Measurements from ENCODE around the gene CLDN9.
A peak's percentile ranks its signal among the peaks of the same experiment; 100 is the strongest.

Gene CLDN9

DNA sequence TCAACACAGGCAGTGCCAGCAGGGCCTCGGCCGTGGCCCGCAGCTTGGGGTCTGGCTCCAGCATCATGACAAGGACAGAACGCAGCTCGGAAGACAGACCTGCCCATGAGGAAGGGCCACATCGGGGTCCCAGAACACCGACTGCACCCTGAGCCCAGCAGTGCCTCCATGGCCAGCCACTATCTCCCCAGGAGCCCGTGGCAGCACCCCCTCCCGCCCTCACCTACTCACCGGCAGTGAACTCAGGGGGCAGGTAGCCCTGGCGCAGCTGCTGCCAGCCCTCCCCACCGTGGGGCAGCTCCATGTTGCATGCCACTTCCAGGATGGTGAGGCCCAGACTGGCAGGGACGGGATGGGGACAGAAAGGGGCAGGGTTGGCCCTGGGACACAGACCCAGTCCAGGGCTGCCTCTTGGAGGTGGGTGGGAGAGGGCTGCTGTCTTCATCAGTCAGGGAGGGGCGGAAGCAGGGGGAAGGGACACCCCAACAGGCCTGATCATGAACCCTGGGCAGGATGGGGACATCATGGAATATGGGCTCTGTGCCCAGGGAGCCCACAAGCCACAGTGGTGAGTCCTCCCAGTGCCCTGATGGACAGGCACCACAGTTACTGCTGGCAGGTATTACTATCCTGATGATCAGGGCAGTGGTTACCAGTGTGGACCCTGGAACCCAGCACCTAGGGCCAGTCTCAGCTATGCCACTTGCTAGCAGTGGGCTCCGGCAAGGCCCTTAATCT is 38.2 kb upstream of the CLDN9 start:
- no peak for DNase-seq (ENCODE audit: low read depth)

DNA sequence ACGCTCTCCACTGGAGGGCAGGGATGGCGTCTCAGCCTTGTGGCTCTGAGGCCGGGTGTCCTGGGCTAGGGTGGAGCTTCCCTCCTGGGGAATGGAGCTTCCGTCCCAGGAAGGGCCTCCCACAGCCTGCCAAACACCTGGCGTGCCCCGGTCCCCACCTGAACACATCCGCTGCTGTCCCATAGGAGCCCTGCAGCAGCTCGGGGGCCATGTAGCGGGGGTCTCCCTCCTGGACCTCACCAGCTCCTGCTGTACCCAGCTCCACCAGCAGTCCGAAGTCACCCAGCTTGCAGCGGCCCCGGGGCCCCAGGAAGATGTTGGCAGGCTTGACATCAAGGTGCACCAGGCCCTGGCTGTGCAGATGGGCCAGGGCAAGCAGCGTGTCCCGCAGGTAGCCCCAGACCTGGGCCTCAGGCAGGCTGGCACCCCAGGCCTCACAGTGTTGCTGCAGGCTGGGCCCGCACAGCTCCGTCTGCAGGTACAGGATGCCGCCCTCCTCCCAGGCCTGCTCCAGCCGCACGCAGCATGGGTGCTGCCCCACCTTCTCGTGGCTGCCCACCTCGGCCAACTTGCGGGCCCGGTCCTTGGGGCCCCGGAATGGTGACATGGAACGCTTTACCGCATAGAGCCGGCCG is 37.4 kb upstream of the CLDN9 start:
- DNase-seq (ENCODE audit: low read depth): no peak

DNA sequence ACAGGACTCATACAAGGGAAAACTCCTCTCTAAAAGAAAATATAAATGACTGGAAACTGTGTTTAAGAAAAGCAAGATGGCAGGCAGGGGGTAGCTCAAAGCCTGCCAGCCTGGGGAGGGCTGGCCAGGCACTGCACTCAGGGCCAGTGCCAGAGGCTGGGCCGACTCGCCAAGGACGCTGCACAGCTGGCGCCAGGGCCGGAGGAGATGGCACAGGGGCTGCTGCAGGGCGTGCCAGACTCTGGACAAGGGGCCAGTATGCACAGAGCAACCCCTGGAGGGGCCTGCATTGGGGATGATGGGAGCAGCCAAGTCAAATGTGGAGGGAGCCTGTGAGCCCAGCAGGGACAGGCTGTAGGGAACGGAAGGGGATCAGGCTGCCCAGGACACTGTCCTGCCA is 36.5 kb upstream of the CLDN9 start:
- DNase-seq (ENCODE audit: low read depth): no peak

- DNase-seq (ENCODE audit: low read depth): no peak
These were observed 36.0 kb upstream of the CLDN9 start for GRCh38 chr16:2976673-2977072.

DNA sequence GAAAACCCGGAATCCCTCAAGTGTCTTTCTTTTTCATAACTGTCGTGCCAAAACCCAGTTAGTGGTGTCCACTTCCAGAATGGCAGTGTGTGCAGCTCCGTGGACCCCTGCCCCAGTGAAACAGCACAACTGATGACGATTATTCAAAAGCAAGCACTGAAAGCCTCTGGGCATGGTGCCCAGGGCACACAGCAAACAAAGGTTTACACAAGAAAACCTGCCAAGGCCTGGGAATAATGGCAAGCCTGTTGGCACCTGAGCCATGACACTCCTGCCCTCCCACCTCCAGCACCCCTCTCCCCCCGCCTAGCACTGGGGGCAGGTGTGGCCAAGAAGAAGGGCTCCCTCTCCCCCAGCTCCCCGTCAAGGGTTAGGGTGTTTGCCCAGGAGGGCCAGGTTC is 35.3 kb upstream of the CLDN9 start:
- no peak for DNase-seq (ENCODE audit: low read depth)

DNA sequence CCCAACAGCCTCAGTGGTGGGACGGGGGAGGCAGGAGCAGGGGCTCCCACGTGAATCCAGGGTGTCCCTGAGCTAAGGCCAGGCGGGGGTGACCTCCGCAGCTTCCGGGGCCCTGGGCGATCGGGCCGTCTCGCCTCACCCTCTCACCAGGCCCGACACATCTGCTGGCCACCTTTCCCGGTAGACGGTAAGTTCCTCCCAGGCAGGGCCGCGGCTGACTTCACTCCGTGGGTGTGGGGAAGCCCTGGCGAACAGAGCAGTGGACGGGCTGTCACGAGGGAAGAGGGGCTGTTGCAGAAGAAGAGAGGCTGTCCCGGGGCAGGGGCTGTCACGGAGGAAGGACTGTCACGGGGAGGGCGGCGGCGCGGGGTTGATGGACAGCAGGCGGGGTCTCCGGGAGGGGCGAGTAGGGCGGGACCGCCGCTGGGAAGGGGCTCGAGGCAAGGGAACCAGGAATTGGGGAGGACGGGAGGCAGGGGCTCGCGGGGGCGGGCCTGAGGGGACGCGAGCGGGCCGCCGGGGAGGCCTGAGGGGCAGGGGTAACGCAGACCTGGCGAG is 33.0 kb upstream of the CLDN9 start:
- DNase-seq (ENCODE audit: low read depth): no peak

DNA sequence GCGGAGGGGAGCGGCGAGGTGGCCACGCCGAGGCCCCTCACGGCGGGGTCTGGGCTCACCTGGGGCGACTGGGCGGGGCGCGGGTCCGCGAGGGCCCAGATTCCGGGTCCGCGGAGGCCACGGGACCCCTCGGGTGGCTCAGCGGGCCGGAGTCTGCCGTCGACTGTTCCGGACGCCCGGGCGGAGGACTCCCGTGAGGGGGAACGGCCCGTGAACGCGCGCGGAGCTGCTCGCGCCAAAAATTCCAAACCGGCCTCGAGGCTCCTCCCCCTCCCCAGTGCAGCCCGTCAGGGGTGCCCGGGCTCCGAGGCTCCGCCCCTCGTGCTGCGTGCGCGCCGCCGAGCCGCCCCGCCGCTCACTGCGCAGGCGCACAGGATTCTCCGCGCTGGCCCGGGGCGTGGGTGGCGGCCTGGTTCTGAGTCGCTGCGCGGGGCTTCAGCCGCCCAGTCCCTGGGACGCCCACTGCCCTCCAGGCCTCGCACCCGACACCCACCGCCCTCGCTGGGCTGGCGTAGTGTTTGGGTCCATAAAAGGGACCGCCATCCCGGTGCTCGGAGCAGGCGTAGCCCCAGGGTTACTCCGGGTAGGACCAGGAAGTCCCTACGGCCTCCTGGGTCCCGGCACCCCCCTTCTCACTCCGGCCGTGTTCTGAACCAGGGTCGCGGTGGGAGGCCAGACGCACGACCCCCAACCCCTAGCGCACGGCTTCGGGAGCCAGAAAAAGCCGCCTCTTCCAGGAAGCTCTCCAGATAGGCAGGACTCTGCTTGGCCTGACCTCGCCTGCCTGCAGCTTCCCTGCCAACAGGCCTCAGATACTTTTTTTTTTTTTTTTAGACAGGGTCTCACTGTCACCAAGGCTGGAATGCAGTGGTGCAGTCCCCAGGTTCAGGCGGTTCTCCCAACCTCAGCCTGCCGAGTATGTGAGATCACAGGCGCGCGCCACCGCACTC is 32.2 kb upstream of the CLDN9 start, which contains the start of gene PKMYT1:
Gene PKMYT1, minus strand, starts transcription at position 220 of the 950 bp plus-strand sequence. CDS start 789 bp downstream, outside the sequence.
- DNase-seq (ENCODE audit: low read depth): peak; percentile 75

DNA sequence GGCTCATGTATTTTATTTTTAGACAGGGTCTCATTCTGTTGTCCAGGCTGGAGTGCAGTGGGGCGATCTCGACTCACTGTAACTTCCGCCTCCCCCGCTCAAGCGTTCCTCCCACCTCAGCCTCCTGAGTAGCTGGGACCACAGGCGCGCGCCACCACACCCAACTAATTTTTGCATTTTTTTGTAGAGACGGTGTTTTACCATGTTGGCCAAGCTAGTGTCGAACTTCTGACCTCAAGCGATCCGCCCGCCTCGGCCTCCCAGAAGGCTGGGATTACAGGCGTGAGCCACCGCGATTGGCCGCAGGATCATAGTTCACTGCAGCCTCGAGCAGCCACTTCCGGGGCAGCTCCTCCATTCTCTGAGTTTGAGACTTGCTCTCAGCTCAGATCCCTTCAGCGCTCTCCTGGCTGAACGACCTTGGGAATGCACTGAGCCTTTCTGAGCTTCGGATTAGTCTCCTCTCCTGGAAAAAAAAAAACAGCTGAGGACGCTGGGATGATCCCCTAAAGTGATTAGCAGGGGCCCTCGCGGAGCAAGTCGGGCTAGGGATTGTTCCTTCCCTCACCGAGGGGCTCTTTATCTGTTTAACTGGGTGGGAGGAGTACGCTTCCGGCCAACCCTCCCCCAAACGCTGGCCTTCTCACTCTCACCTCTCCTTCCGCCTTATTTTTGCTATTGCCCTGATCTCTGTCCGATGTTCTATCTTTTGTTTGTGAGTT is 31.4 kb upstream of the CLDN9 start:
- no peak for DNase-seq (ENCODE audit: low read depth)

GRCh38 chr16:2981899-2982250 is 30.8 kb upstream of the CLDN9 start:
- no peak for DNase-seq (ENCODE audit: low read depth)

GRCh38 chr16:2982402-2982801 is 30.3 kb upstream of the CLDN9 start:
- no peak for DNase-seq (ENCODE audit: low read depth)

GRCh38 chr16:2983706-2984136 is 29.0 kb upstream of the CLDN9 start:
- peak; percentile 57 for DNase-seq (ENCODE audit: low read depth)

DNA sequence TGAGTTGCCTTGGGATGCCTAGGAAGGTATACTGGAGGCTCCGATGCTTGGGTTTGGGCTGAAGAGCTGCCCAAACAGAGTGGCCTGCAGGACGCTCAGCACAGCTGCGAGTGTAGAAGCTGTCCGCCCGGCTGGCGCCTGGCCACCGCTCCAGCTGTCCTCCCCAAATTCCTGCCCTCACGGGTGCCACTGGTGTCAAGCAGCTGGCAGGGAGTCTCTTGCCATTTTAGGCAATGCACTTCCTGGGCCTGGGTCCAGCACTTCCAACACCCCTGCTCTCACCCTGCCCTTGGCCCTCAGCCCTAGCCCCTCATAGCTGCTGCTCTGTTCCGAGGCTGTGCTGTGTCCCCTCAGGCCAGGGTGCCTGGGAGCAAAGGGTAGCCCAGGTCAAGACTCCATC is 27.3 kb upstream of the CLDN9 start:
- no peak for DNase-seq (ENCODE audit: low read depth)

DNA sequence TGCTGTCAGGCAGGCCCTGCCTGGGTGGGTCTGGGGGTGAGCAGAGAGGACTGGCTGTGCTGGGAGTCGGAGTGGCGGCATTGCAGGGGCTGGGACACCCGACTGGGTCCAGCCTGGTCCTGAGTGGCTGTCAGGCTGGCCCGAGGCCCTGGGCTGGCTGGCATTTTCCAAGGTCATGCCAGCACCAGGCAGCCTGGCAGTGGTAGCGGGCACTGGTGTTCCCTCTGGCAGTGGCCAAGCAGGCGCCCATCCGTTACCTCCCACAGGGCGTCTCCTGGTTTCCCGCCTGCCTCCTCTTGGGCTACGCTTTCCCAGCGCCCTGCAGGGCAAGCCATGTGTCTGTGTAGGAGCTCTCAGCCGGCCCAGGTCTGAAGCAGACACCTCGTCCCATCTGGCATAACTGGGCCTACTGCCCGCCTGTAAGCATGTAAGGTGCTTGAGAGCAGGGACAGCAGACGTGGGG is 26.8 kb upstream of the CLDN9 start:
- no peak for DNase-seq (ENCODE audit: low read depth)

DNA sequence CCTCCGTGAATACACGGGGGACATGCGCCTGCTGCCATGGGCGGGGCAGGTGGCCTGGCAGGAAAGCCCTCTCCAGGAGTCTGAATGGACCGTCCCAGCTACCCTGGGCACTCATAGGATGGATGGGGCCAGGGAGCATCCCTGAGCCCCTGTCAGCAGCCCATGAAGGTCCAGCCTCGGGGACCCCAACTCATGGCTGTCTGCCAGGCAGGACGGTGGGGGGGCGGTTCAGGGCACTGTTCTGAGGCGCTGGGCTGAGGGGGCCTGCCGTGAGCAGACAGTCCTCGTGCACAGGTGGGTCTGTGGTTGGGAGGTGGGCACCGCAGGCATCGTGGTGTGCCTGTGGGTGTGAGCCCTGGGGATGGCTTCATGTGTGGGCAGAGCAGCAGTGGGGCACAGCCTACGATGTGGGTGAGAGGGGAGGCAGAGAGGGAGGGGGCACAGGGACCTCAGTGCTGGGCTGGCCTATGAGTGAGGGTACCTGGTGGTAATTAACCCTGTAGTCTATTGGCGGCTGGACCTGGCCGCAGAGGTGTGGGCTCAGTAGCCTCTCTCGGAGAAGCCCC is 26.0 kb upstream of the CLDN9 start:
- no peak for DNase-seq (ENCODE audit: low read depth)

GRCh38 chr16:2987286-2987685 is 25.4 kb upstream of the CLDN9 start:
- DNase-seq (ENCODE audit: low read depth): no peak

DNA sequence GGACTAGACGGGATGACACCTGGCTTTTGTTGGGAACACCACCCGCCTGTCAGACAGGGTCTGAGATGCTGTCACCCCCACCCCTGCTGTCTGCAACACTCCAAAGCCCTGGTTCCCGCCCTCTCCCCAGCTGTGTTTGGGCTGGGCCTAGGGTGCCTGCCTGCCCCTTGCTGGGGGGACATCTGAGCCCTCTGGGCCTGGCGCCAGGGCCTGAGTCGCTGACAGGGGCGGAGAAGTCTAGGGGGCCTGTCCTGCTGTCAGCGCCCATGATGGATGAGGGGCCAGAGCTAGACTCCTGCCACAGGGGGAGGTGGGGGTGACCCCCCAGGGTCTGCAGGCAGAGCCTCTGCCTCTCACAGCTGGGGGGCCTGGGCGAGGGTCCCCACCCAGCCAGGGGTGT is 24.9 kb upstream of the CLDN9 start:
- DNase-seq (ENCODE audit: low read depth): no peak

DNA sequence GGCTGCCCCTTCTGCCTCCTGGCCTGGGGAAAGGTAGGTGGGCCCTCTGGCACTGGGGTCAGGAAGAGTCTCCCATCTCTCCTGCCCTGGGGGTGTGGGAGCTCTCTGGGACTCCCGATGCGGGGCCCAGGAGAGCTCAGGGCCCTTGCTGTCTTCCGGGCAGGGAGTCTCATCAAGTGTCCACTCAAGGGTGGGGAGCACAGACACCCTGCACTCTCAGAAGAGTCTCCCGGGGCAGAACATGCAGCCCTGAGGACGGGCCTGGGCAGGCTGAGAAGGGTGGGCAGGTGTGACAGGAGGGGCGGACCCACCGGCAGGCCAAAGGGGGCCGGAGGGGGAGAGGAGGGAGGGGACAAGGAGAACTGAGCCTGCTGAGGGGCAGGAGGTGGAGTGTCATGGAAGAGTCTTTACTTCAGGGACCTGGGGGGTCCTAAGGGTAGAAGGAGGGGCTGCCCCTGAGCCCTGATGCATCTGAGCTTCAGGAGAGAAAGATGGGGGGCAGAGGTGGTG is 24.1 kb upstream of the CLDN9 start:
- no peak for DNase-seq (ENCODE audit: low read depth)

- DNase-seq (ENCODE audit: low read depth): no peak
These were observed 21.8 kb upstream of the CLDN9 start for GRCh38 chr16:2990891-2991290.

DNA sequence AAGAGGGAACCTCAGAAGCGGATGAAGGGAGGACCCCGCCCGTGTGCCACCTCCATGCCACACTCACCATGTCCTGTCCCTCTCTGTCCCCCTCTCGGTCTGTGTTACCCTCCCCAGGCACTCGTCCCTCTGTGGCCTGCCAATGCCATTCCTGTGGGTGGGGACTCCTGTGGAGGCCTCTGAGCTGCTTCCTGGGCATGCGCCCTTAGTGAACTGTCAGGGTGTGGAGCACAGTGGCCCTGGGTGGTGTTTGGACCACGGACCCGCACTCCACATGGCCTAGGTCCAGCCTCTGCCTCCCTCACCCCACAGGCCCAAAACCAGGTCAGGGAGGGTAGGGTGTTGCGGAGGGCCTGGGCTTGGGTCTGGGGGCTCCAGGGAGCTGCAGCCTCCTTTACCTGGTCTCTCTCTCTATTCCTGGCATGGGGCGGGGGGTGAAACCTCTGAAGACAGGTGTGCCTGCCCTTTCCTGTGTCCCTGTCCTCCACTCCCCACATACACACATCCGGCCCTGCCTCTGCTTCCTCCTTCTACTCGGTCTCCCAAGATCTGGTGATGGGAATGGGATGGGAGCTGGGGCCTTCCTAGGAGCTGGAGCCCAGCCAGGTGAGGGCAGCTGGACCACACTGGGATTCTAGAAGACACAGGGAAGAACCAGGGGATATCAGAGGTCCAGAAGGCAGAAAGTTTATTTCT is 21.0 kb upstream of the CLDN9 start:
- DNase-seq (ENCODE audit: low read depth): no peak

DNA sequence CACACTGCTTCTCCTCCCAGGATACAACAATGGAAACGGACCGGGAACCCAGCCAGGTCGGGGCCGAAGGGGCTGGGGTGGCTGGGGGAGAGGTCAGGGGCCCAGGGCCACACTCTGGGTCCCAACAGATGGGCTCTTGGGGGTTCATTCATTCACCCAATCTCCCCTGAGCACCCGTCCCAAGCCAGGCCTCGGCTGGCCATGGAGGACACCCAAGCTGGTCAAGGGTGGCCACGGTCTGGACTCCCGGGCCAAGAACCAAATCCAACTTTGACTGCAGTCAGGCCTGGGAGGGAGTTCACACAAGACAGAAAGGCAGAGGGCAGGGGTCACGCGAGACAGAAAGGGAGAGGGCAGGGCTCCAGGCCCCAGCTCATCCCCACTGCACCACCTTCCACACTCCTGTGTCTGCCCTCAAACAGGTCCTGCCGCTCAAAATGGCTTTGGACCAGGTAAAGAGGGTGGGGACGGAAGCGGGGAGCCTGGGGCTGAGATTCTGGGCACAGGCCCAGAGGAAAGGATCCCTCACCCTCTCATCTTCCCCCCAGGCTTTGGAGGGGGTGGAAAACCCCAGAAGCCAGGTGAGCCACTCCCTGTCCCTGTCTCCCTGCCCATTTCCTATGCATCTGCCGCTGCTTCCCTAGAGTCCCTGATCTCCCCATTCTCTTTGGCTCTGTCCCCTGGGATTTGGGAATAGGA is 20.2 kb upstream of the CLDN9 start:
- DNase-seq (ENCODE audit: low read depth): no peak
